Retinal pigment epithelial cell (primary cell): ENCODE results near the gene FAAP20.

Experiments used
- DNase-seq: peaks from one replicate; pipeline ENCODE4 v3.0.0-alpha.2; 2010; ENCODE audit warnings: low read depth
- H3K4me3 ChIP-seq: 2 replicates; pipeline ENCODE4 v1.5.1; 2011; ENCODE audit warnings: mild to moderate bottlenecking, low read length, control low read depth, moderate library complexity
- CTCF ChIP-seq: conservative IDR thresholded peaks from 2 replicates; pipeline ENCODE4 v1.5.1; 2011; ENCODE audit warnings: low read depth, low read length, control low read depth, inconsistent platforms

Gene FAAP20

GRCh38 chr1:2160451-2161300 is 33.9 kb downstream of the FAAP20 start:
- no peak for DNase-seq
- no peak for TF ChIP-seq CTCF
- no peak overlapping the region for H3K4me3 ChIP-seq

GRCh38 chr1:2159124-2159523 is 35.4 kb downstream of the FAAP20 start:
- DNase-seq = no peak
- no peak overlapping the region for H3K4me3 ChIP-seq
- no peak for TF ChIP-seq CTCF

GRCh38 chr1:2158272-2158671 is 36.3 kb downstream of the FAAP20 start:
- no peak for DNase-seq
- no peak for TF ChIP-seq CTCF

GRCh38 chr1:2157856-2158255 is 36.7 kb downstream of the FAAP20 start:
- no peak for TF ChIP-seq CTCF
- no peak overlapping the region for H3K4me3 ChIP-seq
- DNase-seq = no peak

More at GRCh38 chr1:2158272-2158671, 36.3 kb downstream of the FAAP20 start:
- no peak overlapping the region for H3K4me3 ChIP-seq

- TF ChIP-seq CTCF = no peak
- no peak for DNase-seq
- H3K4me3 ChIP-seq = no peak overlapping the region
Measured at GRCh38 chr1:2156866-2157265, 37.7 kb downstream of the FAAP20 start.

GRCh38 chr1:2155788-2156187 is 38.8 kb downstream of the FAAP20 start:
- TF ChIP-seq CTCF = no peak
- DNase-seq = no peak
- no peak overlapping the region for H3K4me3 ChIP-seq

GRCh38 chr1:2155147-2155598 is 39.4 kb downstream of the FAAP20 start:
- DNase-seq = no peak
- no peak for TF ChIP-seq CTCF
- H3K4me3 ChIP-seq = no peak overlapping the region
